T-helper 2 cell treated with Interferon-gamma antibody and Interleukin-4, amounts not matched to agents 5 μg/mL and 100 μg/mL, for 36 hours (primary cell): ENCODE results near the gene IDS.
A peak's percentile ranks its signal among the peaks of the same experiment; 100 is the strongest.

ENCODE experiments used
- DNase-seq: peaks from one replicate; pipeline ENCODE4 v3.0.0; 2021; ENCODE audit warnings: low spot score
- H3K27ac Mint-ChIP-seq: one replicate; pipeline ENCODE4 v1.8.0; 2021; ENCODE audit warnings: mild to moderate bottlenecking, mixed read lengths
- H3K27me3 Mint-ChIP-seq: one replicate; pipeline ENCODE4 v1.8.0; 2021; ENCODE audit warnings: low read depth, mixed read lengths
- H3K36me3 Mint-ChIP-seq: one replicate; pipeline ENCODE4 v1.8.0; 2021; ENCODE audit warnings: low read depth, mixed read lengths
- H3K4me1 Mint-ChIP-seq: one replicate; pipeline ENCODE4 v1.8.0; 2021; ENCODE audit warnings: low read depth, mixed read lengths
- H3K4me3 Mint-ChIP-seq: one replicate; pipeline ENCODE4 v1.8.0; 2022; ENCODE audit warnings: mild to moderate bottlenecking, moderate library complexity, mixed read lengths
- H3K9me3 Mint-ChIP-seq: one replicate; pipeline ENCODE4 v1.8.0; 2021; ENCODE audit warnings: mixed read lengths

The IDS gene

DNA sequence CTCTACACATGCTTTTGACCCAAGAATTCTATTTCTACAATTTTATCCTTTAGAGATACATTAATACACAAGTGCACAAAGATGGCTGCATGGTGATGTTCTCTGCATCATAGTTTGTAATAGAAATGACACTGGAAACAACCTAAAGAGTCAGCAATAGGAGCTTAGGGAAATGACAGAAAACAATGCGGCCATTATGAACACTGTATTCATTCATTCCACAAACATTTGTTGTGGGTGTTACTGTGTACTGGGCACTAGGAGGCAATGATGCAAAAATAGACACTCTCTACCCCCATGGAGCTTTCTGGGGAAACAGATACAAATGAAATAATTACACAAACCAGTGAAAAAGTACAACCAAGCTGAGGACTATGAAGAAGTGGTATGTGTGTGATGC lies 32.0 kb downstream of the IDS start:
- Mint-ChIP-seq H3K27ac (no peak overlapping the region), H3K9me3 (no peaks in the 10 kb centered on the region), H3K4me3 (no peak overlapping the region), H3K36me3 (peaks cover 3% of the 10 kb centered on the region), H3K27me3 (peaks cover 4% of the 10 kb centered on the region), H3K4me1 (peaks cover 4% of the 10 kb centered on the region)
- DNase-seq: no peak

DNA sequence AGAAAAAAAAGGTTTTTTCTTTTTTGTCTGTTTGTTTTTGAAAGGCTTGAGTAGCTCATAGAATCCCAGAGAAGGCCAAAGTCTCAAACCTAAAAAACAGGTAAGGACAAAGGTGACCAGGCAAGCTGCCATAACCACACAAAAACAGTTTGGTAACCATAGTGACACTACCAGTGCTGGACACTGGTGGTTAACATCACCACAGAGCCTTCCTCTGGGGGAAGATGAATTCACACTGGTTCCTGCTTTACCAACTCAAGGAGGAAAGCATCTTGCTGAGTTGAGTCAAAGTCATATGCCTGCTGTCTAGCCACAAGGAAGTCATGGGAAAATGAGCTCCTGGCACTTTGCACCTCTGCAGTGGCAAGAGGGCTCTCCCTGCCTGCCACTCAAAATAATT lies 32.5 kb downstream of the IDS start:
- peaks cover 4% of the 10 kb centered on the region for H3K27me3 Mint-ChIP-seq
- DNase-seq: no peak
- H3K27ac Mint-ChIP-seq: no peak overlapping the region
- H3K4me3 Mint-ChIP-seq: no peak overlapping the region
- H3K4me1 Mint-ChIP-seq: peaks cover 4% of the 10 kb centered on the region
- no peaks in the 10 kb centered on the region for H3K36me3 Mint-ChIP-seq
- H3K9me3 Mint-ChIP-seq: no peaks in the 10 kb centered on the region

DNA sequence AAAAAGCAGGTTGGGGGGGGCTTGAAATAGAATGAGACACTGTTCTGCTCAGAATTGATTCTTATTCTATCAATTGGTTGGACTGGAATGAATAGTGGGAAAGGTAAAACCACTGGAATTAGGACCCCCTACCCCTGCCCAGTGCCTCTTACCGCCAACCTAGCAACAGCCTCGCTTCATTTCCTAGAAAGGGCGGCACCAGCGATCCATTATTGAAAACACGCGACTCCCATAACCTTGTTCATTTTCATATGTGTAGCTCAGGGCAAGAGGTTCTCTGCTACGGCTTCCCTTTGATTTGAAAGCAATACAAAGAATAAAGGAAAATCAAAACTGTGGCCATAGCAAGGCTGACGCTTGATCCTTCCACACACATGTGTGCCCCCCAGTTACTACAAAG lies 33.7 kb downstream of the IDS start:
- Mint-ChIP-seq H3K4me3 (no peak overlapping the region), H3K27me3 (peaks cover 4% of the 10 kb centered on the region), H3K4me1 (peaks cover 4% of the 10 kb centered on the region), H3K9me3 (no peaks in the 10 kb centered on the region), H3K36me3 (no peaks in the 10 kb centered on the region), H3K27ac (no peak overlapping the region)
- no peak for DNase-seq

DNA sequence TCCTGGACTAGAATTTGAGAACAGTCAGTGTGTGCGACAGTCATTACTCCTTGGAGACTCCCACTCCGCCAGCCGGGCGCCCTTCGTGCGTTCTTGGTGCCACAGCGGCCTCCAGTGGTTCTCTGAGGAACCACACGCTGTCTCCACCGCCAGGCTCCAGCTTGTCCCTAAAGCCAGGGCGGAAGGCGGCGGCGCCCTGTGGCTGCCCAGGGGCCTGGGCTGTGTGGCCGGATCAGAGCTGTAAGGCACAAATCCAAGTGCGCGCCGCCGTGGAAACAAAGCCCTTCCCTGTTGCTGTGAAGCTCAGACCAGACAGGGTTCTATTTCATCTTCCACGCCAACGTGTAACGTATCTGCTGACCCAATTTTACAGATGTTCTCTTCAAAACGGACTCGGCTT lies 34.2 kb downstream of the IDS start:
- Mint-ChIP-seq H3K4me1 (peaks cover 4% of the 10 kb centered on the region), H3K36me3 (no peaks in the 10 kb centered on the region), H3K9me3 (no peaks in the 10 kb centered on the region), H3K27ac (no peak overlapping the region), H3K27me3 (peaks cover 4% of the 10 kb centered on the region), H3K4me3 (no peak overlapping the region)
- peak; percentile 35 for DNase-seq

DNA sequence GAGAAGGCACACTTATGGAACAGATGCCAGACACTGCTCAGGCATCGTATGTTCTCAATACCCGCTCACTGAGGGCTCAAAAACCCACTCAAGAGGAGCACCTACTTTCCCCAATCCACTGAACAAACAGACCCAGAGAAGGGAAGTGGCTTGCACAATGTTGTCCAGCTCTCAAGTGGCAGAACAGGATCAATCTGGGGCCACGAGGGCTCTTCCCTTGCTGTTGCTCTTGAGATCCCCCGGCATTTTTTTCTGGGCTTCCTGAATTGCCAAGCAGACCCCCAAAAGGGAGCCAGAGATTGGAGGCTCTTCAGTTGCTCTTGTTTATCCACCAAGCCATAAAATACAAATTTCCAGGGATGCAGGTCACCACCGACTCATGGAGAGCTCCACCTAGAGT lies 35.7 kb downstream of the IDS start:
- Mint-ChIP-seq H3K36me3 (no peaks in the 10 kb centered on the region), H3K4me1 (peaks cover 4% of the 10 kb centered on the region), H3K9me3 (no peaks in the 10 kb centered on the region), H3K27ac (no peak overlapping the region), H3K27me3 (peaks cover 4% of the 10 kb centered on the region), H3K4me3 (no peak overlapping the region)
- DNase-seq: no peak

DNA sequence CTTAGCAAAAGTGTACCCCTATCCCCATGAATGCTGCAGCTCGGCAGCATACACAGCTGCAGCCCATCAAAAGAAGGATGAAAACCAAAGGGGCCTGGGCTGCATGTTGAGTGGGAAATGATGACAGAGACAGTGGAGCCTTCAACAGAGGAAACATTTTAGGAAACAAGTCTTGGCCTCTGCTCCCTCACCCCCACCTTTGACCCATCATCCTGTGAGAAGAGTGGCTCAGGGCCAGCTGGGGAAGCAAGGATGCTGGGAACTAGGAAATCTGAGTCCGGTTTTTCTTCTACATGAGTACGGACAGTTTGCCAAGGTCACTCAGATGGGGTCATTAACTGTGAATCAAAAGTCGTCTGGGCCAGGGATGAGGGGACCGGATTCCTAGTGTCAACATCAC lies 37.2 kb downstream of the IDS start:
- no peak overlapping the region for H3K27ac Mint-ChIP-seq
- H3K9me3 Mint-ChIP-seq: no peaks in the 10 kb centered on the region
- peaks cover 4% of the 10 kb centered on the region for H3K4me1 Mint-ChIP-seq
- no peak overlapping the region for H3K4me3 Mint-ChIP-seq
- DNase-seq: no peak
- H3K36me3 Mint-ChIP-seq: no peaks in the 10 kb centered on the region
- peaks cover 4% of the 10 kb centered on the region for H3K27me3 Mint-ChIP-seq

DNA sequence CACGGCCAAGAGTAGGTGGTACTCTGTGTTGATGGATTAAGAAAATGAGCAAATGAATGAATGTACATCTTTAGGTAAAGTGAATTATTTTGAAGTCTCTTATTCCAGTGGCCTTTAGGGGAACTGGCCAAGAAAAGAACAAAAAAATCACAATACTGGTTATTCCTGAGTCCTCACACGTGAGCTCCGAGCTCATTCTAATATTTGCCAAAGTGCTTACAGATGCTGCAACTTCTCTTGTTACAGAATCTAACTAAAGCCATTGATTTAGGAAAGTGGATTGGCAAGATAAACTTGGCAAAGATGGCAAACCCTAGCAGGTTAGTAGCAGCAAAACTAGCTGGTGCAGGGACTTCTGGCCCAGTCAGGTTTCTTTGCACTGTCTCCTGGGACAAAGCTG lies 37.6 kb downstream of the IDS start:
- Mint-ChIP-seq H3K27me3 (peaks cover 4% of the 10 kb centered on the region), H3K9me3 (no peaks in the 10 kb centered on the region), H3K27ac (no peak overlapping the region), H3K4me1 (peaks cover 4% of the 10 kb centered on the region), H3K36me3 (no peaks in the 10 kb centered on the region), H3K4me3 (no peak overlapping the region)
- no peak for DNase-seq

DNA sequence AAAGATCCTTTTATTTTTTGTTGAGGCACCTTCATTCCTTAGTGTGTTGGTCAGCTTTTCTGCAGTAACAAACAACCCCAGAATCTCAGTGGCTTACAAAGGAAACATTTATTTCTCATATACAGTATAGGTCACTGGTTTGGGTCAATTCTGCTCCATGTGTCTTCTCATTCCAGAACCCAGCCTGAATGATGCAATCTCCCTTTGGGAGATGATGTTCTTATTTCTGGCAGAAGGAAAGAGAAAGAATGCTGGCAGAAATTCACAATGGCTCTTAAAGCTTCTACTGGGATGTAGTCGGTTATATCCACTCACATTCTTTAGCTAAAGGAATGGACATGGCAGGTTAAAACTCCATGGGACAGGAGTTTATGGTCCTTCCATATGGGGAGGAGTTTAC lies 42.3 kb downstream of the IDS start:
- Mint-ChIP-seq H3K36me3 (no peaks in the 10 kb centered on the region), H3K4me1 (no peaks in the 10 kb centered on the region), H3K9me3 (no peaks in the 10 kb centered on the region), H3K27ac (no peak overlapping the region), H3K27me3 (peaks cover 7% of the 10 kb centered on the region), H3K4me3 (no peak overlapping the region)
- no peak for DNase-seq

DNA sequence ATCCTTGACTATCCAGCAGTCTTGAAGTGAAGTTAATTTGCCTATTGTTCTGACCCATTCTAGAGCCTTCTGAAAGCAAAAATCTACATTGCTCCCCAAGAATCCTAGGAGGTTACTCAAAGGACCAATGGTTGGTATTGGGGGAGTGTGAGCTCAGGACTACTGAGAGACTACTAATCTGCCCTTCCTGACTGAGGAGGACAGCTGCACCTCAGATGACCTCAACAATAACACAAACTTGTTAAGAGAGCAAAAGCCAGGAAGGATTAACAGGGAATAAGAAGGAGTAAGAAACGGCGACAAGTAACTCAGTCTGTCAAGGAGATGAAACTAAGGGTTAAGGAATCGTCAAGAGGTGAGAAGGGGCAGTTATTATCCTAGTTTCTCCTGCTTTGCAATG lies 43.4 kb downstream of the IDS start:
- Mint-ChIP-seq H3K27ac (no peak overlapping the region), H3K27me3 (peaks cover 7% of the 10 kb centered on the region), H3K36me3 (no peaks in the 10 kb centered on the region), H3K4me3 (no peak overlapping the region), H3K9me3 (no peaks in the 10 kb centered on the region), H3K4me1 (no peaks in the 10 kb centered on the region)
- DNase-seq: no peak

DNA sequence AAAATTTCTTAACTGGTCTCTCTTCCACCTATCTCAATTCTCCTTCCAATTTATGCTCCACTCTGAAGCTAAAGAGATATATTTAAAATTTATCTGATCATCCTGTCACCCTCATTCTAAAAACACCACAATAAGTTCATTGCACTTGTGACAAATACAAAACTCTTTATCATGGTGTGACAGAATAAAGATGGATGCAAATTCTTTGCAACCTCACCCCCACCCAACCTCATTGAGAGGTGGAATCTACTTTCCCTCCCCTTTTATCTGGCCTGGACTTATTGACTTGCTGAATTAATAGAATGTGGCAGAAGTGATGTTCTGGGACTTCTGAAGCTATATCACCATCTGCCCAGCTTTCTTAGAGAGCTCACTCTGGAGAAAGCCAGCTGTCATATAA lies 46.5 kb downstream of the IDS start:
- Mint-ChIP-seq H3K27ac (no peak overlapping the region), H3K9me3 (no peaks in the 10 kb centered on the region), H3K4me1 (no peaks in the 10 kb centered on the region), H3K36me3 (no peaks in the 10 kb centered on the region), H3K27me3 (peaks cover 7% of the 10 kb centered on the region), H3K4me3 (no peak overlapping the region)
- DNase-seq: no peak

DNA sequence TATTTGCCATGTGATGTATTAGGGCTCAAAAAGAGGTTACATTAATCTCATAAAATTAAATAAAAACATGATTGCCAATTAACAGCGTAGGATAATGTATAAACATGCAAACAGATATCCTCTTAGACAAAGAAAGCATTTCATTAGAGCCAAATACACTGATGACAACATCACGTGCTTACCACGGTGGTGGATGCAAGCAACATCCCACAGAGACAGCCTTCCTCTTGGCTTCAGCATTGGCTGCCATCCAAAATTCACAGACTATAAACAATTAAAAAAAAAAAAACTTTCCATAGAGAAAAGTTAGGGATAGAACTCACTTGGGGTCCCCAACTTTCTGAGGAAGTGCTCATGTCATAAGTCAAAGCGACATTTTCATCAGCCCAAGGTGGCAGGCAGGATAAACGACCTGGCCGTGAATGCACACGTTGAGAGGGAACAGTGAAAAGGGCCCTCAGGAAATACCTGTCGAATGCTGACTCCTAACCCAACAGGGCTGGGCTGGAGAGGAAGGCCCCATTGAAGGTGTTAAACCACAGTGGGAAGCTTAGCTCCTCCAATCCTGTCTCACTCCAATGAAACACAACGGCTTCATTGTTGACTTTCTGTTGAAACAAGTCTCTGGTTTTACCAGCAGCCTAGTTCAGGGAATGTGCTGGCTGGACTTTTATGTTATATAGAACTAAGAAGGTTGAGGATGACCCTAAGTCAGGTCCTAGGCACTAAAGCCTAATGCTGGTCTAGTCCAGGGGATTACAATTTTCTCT lies 48.4 kb downstream of the IDS start:
- H3K36me3 Mint-ChIP-seq: no peaks in the 10 kb centered on the region
- no peaks in the 10 kb centered on the region for H3K9me3 Mint-ChIP-seq

DNA sequence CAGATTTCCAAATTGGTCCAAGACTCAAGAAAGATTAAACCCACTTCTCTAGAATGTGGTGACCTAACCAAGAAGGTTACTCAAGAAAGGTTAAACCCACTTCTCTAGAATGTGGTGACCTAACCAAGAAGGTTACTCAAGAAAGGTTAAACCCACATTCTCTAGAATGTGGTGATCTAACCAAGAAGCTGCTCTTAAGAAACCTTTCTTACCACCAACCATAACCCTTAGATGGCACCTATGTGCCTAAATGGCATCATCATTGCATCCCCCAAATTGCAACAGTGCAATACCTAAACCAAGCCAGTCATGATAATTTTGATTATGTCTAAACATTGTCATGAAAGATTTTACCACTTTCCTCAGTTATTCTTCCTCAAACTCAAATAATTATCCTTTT lies 49.2 kb downstream of the IDS start:
- no peak overlapping the region for H3K27ac Mint-ChIP-seq
- H3K4me3 Mint-ChIP-seq: no peak overlapping the region
- no peak for DNase-seq
- H3K27me3 Mint-ChIP-seq: peaks cover 2% of the 10 kb centered on the region
- no peaks in the 10 kb centered on the region for H3K36me3 Mint-ChIP-seq
- H3K4me1 Mint-ChIP-seq: no peaks in the 10 kb centered on the region
- no peaks in the 10 kb centered on the region for H3K9me3 Mint-ChIP-seq

More for the DNA sequence above, 48.4 kb downstream of the IDS start:
- H3K4me1 Mint-ChIP-seq: no peaks in the 10 kb centered on the region
- no peak overlapping the region for H3K27ac Mint-ChIP-seq
- H3K4me3 Mint-ChIP-seq: no peak overlapping the region
- DNase-seq: no peak
- peaks cover 5% of the 10 kb centered on the region for H3K27me3 Mint-ChIP-seq

DNA sequence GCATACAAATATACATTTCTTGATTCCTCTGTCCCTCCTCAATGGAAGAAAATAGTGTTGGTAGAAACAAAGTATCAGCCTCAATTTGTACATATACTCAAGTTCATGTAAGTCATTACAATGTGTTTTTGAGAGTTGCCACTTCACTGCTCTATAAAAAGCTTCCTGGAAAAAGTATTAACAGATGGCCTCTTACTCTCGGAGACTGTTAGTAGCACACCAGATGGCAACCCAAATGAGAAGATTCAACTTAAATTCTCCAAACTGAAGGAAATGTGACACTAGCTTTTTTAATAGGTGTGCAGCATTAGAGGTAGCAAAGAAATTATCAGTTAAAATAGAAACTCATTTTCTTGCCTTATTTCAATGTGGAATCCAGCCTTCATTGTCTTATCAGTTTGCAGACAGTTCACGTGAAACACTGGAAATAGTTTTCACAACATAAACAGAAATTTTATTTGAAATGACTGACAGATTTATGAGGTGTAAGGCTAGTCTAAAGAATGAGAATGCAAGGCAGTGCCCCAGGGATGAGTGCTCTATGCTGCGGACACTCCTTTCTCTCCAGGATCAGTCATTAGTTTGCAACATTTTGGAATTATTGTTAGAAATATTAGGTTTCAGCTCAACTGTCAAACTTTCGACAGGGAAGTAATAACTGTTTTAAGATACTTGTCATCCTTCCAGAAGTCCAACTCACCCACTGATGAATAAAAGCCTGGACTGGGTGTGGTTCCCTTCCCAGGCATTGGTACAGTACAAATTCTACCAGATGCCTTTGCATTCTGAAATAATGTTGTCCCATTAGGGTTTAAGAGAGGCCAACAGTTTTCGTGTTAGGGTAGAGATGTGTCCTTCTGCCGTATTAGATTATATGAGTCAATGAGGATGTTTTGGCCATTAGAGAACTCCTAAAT lies 50.9 kb downstream of the IDS start:
- H3K27me3 Mint-ChIP-seq: no peaks in the 10 kb centered on the region
- H3K4me1 Mint-ChIP-seq: no peaks in the 10 kb centered on the region
- H3K4me3 Mint-ChIP-seq: no peak overlapping the region
- no peaks in the 10 kb centered on the region for H3K36me3 Mint-ChIP-seq
- H3K9me3 Mint-ChIP-seq: peaks cover 6% of the 10 kb centered on the region
- no peak overlapping the region for H3K27ac Mint-ChIP-seq
- DNase-seq: no peak

DNA sequence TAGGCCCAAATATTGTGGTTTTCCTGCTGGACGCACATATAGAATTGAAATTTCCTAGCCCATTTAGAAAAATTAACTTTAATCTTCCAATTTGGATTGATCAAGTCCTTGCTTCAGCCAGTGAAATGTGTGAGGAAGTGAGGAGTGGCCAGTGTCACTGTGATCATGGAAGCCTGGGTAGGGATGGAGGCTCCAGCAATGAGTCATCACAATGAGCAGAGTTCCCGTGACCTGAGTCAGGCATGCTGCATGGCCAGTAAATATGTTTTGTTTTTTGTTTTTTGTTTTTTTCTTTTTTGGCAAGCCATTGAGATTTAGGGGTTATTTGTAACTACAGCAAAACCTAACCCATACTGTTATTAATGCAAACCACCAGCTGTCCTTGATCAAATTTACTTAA lies 52.1 kb downstream of the IDS start:
- Mint-ChIP-seq H3K9me3 (peaks cover 7% of the 10 kb centered on the region), H3K4me1 (no peaks in the 10 kb centered on the region), H3K4me3 (no peak overlapping the region), H3K27ac (no peak overlapping the region), H3K36me3 (no peaks in the 10 kb centered on the region), H3K27me3 (no peaks in the 10 kb centered on the region)
- DNase-seq: no peak
